GM18505 (cell line): ENCODE measurements around the gene PRM3.
A peak's percentile ranks its signal among the peaks of the same experiment; 100 is the strongest.

Source experiments
- ATAC-seq: cut with Tn5 transposase; IDR thresholded peaks from one replicate; pipeline ENCODE4 v1.9.1; 2021; ENCODE audit not compliant: unreplicated experiment
- POLR2A ChIP-seq: IDR thresholded peaks from 4 replicates; pipeline ENCODE4 v1.6.1; 2011; ENCODE audit warnings: borderline replicate concordance; ENCODE audit not compliant: insufficient read depth, insufficient read length; ENCODE audit errors: extremely low read depth

PRM3 gene

GRCh38 chr16:11309895-11310633, 36.6 kb upstream of the PRM3 start:
- no peak for TF ChIP-seq POLR2A
- ATAC-seq, result no peak

DNA sequence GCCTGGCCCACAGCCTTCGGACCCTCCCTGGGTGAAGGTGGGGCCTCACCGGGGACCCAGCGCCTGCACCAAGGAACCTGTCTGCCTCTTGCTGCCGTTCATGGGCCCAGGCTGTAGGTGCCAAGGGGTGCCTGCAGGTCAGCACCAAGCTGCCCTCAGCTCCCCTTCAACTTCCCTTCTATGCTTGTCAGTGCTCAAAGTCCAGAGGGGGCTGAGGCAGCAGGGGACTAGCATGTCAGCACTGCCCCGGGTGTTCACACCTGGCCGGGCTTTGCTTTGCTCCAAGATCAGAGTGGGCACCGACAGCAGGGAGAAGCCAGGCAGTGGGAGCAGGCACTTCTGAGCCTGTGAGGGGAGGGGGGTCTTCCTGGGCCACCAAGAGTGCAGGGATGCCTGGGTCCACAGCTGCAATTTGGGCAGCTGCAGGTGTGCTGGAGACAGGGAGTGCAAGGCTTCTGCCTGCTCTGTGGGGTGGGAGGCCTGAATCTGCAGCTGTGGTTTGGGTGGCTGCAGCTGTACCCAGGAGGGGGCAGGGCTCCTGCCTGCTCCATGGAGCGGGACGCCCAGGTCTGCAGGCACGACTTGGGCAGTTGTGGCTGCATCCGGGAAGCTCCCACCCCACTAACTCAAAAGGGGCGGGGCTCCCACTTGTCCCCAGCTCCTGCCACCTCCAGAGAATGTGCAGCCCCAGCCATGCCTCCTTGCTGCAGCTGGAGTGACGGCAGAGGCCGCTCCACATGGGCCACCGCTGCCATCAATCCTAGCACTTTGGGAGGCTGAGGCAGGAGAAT, 35.3 kb upstream of the PRM3 start:
- ATAC-seq, result no peak
- TF ChIP-seq POLR2A, result no peak

GRCh38 chr16:11307639-11308492, 34.4 kb upstream of the PRM3 start:
- ATAC-seq, result no peak
- no peak for TF ChIP-seq POLR2A

- no peak for TF ChIP-seq POLR2A
- no peak for ATAC-seq
Measured at GRCh38 chr16:11306997-11307638, 33.7 kb upstream of the PRM3 start.

DNA sequence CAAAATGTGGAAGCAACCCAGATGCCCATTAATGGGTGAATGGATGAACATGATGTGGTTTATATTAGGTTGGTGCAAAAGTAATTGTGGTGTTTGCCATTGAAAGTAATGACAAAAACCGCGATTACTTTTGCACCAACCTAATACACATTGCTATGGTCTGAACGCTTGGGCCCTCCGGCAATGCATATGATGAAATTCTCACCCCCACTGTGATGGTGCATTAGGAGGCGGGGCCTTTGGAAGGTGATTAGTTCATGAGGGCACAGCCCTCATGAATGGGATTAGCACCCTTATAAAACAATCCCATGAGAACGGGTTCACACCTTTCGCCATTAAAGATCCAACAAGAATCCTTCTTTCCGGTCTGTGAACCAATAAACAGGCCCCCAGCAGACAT, 33.0 kb upstream of the PRM3 start:
- TF ChIP-seq POLR2A, result no peak
- no peak for ATAC-seq

- TF ChIP-seq POLR2A, result no peak
- no peak for ATAC-seq
Measured at GRCh38 chr16:11303405-11304138, 30.1 kb upstream of the PRM3 start.

- no peak for ATAC-seq
- no peak for TF ChIP-seq POLR2A
Measured at GRCh38 chr16:11302977-11303376, 29.5 kb upstream of the PRM3 start.

DNA sequence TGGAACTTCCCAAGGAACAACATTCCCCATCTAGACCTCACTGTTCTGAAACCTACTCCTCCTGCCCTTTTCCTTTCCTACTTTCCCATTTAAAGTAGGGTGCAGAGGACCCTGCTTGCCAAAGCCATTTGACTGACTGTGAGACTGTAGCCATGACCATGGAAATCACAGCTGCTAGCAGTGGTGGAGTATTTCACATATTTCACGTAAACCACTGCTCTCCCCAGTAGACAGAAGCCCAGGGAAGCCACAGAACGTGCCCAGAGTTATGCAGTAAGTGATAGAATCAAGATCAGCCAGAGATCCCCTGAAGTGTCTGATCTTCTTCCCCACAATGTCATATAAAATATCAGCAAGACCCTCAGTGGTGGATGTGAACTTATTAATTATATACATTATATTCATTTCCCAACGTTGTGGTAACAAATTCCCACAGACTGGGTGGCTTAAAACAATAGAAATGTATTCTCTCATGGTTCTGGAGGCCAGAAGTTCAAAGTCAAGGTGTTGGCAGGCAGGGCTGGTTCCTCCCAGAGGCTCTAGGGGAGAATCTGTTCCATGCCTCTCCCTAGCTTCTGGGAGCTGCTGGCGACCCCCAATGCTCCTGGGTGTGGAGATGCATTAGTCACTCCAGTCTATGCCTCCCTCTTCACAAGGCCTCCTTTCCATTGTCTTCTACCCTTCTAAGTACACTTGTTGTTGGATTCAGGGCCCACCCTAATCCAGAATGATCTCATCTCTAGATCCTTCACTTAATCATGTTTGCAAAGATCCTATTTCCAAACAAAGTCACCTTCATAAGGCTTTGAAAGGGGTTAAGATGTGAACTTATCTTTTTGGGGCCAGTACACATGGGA, 28.4 kb upstream of the PRM3 start:
- no peak for TF ChIP-seq POLR2A
- no peak for ATAC-seq

DNA sequence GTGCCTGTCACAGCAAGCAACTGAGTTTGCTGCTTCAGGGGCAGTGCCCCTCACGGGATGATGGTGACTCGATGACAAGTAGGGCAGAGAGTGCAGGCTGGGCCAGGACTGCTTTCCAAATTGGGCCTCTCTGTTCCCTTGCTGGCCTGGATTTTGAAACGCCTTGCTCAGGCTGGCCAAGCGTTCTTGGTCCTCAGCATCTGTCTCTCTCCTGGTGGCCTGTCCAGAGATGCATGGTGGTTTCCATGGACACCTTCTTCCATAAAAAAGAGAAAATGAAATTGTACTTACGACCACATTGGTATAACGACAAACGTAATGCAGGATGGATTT, 27.1 kb upstream of the PRM3 start:
- no peak for ATAC-seq
- no peak for TF ChIP-seq POLR2A

- no peak for ATAC-seq
- no peak for TF ChIP-seq POLR2A
Measured at GRCh38 chr16:11299865-11300559, 26.6 kb upstream of the PRM3 start.

GRCh38 chr16:11298950-11299547, 25.6 kb upstream of the PRM3 start:
- ATAC-seq, result peak; percentile 33
